HepG2 (cell line): Measurements from ENCODE around the gene LRRC73. TPM values are rescaled to one million over a fixed set of nuclear protein-coding genes. Genes with fewer than 3 reads are reported as not detected.
A peak's percentile ranks its signal among the peaks of the same experiment; 100 is the strongest.

ENCODE experiments used
- ERF ChIP-seq: IDR thresholded peaks from 2 replicates; pipeline ENCODE4 v1.6.1; 2018; ENCODE audit warnings: missing biosample characterization, missing genetic modification reagents
- ESRRA ChIP-seq: sonication (generic); formaldehyde crosslinking; IDR thresholded peaks from 2 replicates; pipeline ENCODE4 v1.5.1; 2020; ENCODE audit warnings: mild to moderate bottlenecking, low read depth, missing genetic modification reagents
- GATAD1 ChIP-seq: IDR thresholded peaks from 2 replicates; pipeline ENCODE4 v1.6.1; 2016; ENCODE audit warnings: missing genetic modification reagents, missing compliant biosample characterization
- HOXA7 ChIP-seq: sonication (generic); formaldehyde crosslinking; IDR thresholded peaks from 2 replicates; pipeline ENCODE4 v1.8.1; 2022; ENCODE audit warnings: mild to moderate bottlenecking, missing genetic modification reagents, moderate library complexity
- ISX ChIP-seq: sonication (generic); formaldehyde crosslinking; conservative IDR thresholded peaks from 2 replicates; pipeline ENCODE4 v1.5.0; 2020; ENCODE audit warnings: missing genetic modification reagents
- NCOA2 ChIP-seq: sonication (generic); formaldehyde crosslinking; IDR thresholded peaks from 2 replicates; pipeline ENCODE4 v1.8.0; 2022; ENCODE audit warnings: inconsistent platforms
- PHF8 ChIP-seq: sonication (generic); formaldehyde crosslinking; IDR thresholded peaks from 2 replicates; pipeline ENCODE4 v1.5.0; 2020; ENCODE audit warnings: missing genetic modification reagents
- PITX1 ChIP-seq: sonication (generic); formaldehyde crosslinking; IDR thresholded peaks from 2 replicates; pipeline ENCODE4 v1.5.1; 2020; ENCODE audit warnings: mild to moderate bottlenecking, missing genetic modification reagents
- REPIN1 ChIP-seq: sonication (generic); formaldehyde crosslinking; IDR thresholded peaks from 2 replicates; pipeline ENCODE4 v1.8.0; 2022; ENCODE audit warnings: missing genetic modification reagents, low read depth, mild to moderate bottlenecking, borderline replicate concordance
- RXRA ChIP-seq: sonication (generic); formaldehyde crosslinking; IDR thresholded peaks from 2 replicates; pipeline ENCODE4 v1.5.1; 2020; ENCODE audit warnings: missing genetic modification reagents
- SKI ChIP-seq: fragments of 450-650 bp; IDR thresholded peaks from one replicate; pipeline ENCODE4 v1.6.1; 2018; ENCODE audit warnings: mild to moderate bottlenecking; ENCODE audit not compliant: partially characterized antibody
- TOPORS ChIP-seq: sonication (generic); formaldehyde crosslinking; IDR thresholded peaks from 2 replicates; pipeline ENCODE4 v1.8.0; 2023; ENCODE audit warnings: mild to moderate bottlenecking, missing genetic modification reagents
- ZFX ChIP-seq: sonication (generic); formaldehyde crosslinking; IDR thresholded peaks from 2 replicates; pipeline ENCODE4 v1.4.0; 2020; ENCODE audit warnings: mild to moderate bottlenecking, low read depth, missing genetic modification reagents, moderate library complexity
- ZNF33B ChIP-seq: sonication (generic); formaldehyde crosslinking; IDR thresholded peaks from 2 replicates; pipeline ENCODE4 v1.5.1; 2020; ENCODE audit warnings: mild to moderate bottlenecking, missing genetic modification reagents
- polyA plus RNA-seq, 8 experiments: library from polyadenylated mRNA; depleted of rRNA in 3 of 8; stranded (reverse) in 7 of 8; unstranded in 1 of 8; fragments of >200 nt; fragmentation: Illumina TruSeq in 4 of 8; extraction: Trizol in 4 of 8; gene quantifications; 2 replicates each; pipeline versions ENCODE4 v1.2.1 to v1.2.3, GENCODE V29; 2011 to 2016; ENCODE audit warnings: low read depth in 4 of 8, missing spikeins in 1 of 8, mixed read lengths in 1 of 8; ENCODE audit not compliant: insufficient read depth in 1 of 8
- total RNA-seq, 5 experiments: library from RNA; depleted of rRNA; stranded (reverse); fragments of >200 nt; fragmentation: Illumina TruSeq; extraction: Trizol; gene quantifications; 2 replicates each; pipeline ENCODE4 v1.2.3, GENCODE V29; 2016; ENCODE audit warnings: low read depth in 1 of 5
- TF ChIP-seq, protein P1 (sequence below): sonication (generic); formaldehyde crosslinking; conservative IDR thresholded peaks from 2 replicates; pipeline ENCODE4 v1.4.0; 2020; ENCODE audit warnings: missing genetic modification reagents
- TF ChIP-seq, protein P2 (sequence below): IDR thresholded peaks from 2 replicates; pipeline ENCODE4 v1.6.1; 2016
- TF ChIP-seq, protein P3 (sequence below): sonication (generic); formaldehyde crosslinking; IDR thresholded peaks from 2 replicates; pipeline ENCODE4 v1.5.1; 2020; ENCODE audit warnings: mild to moderate bottlenecking, missing genetic modification reagents, borderline replicate concordance
- TF ChIP-seq, protein P4 (sequence below): conservative IDR thresholded peaks from 2 replicates; pipeline ENCODE4 v1.6.1; 2018; ENCODE audit warnings: missing genetic modification reagents
- TF ChIP-seq, protein P5 (sequence below): sonication (generic); formaldehyde crosslinking; IDR thresholded peaks from 2 replicates; pipeline ENCODE4 v1.8.0; 2022; ENCODE audit warnings: mild to moderate bottlenecking, missing genetic modification reagents; ENCODE audit not compliant: insufficient replicate concordance

LRRC73 gene
- total and polyA plus RNA-seq, 2 of the 13 experiments (the other 11 are each of a cell fraction or from before 2014, with no cell fraction given) = 0.11 to 0.12 TPM

DNA sequence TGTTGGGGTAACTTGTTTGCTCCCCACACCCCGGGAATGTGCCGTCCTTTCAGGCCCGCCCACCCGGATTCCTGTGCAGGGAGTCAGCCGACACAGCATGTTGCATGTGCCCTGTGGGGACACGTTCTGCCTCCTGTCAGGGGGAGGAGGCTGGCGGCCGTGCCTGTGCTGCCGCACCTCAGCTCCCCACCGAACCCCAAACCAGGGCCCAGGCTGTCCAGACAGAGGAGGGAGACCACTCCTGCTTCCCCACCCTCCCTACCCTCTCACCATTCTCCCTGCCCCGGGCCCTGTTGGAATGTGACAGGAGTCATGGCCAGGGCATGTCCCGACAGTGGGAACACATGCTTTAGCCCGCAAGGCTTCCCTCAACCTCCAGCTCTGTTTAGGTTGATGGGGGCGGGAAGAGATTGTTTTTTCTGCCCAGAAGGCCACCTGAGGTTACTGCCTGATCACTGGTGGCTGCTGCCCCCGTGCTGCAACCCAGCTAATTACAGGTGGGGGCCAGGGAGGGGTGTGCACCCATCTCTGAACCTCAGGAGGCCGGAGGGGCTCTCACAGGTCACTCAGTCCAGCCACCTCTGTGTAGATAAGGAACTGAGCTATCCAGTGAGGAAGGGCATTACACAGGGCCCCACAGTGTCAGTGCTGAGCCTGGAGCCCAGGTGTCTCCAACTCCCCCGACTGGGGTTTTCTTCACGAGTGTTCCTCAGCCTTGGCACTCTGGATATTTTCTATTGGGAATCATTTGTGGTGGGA is 13.6 kb downstream of the LRRC73 start (continued):
- TF ChIP-seq HOXA7 (CRISPR knock-in tag) (no peak), ZNF33B (CRISPR knock-in tag) (0 out of 2 replicates have a peak, but pooled peaks have one; percentile 72), RXRA (peak; percentile 99), ISX (CRISPR knock-in tag) (no peak), NCOA2 (CRISPR knock-in tag) (peak; percentile 36; the same call in 1 of the 2 replicates), ESRRA (CRISPR knock-in tag) (0 out of 2 replicates have a peak, but pooled peaks have one; percentile 25), SKI (peak; percentile 58), ERF (CRISPR knock-in tag) (peak; percentile 86), GATAD1 (CRISPR knock-in tag) (0 out of 2 replicates have a peak, but pooled peaks have one; percentile 35), PITX1 (CRISPR knock-in tag) (peak; percentile 42; the same call in 1 of the 2 replicates), TOPORS (CRISPR knock-in tag) (0 out of 2 replicates have a peak, but pooled peaks have one; percentile 19), REPIN1 (CRISPR knock-in tag) (peak; percentile 60; the same call in 1 of the 2 replicates), PHF8 (no peak), ZFX (CRISPR knock-in tag) (peak; percentile 56; the same call in 1 of the 2 replicates)
- TF ChIP-seq, protein P1, sequence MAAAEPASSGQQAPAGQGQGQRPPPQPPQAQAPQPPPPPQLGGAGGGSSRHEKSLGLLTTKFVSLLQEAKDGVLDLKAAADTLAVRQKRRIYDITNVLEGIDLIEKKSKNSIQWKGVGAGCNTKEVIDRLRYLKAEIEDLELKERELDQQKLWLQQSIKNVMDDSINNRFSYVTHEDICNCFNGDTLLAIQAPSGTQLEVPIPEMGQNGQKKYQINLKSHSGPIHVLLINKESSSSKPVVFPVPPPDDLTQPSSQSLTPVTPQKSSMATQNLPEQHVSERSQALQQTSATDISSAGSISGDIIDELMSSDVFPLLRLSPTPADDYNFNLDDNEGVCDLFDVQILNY (CRISPR knock-in tag) = no peak
- TF ChIP-seq, protein P2, sequence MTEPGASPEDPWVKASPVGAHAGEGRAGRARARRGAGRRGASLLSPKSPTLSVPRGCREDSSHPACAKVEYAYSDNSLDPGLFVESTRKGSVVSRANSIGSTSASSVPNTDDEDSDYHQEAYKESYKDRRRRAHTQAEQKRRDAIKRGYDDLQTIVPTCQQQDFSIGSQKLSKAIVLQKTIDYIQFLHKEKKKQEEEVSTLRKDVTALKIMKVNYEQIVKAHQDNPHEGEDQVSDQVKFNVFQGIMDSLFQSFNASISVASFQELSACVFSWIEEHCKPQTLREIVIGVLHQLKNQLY (CRISPR knock-in tag) = peak; percentile 73
- TF ChIP-seq, protein P3, sequence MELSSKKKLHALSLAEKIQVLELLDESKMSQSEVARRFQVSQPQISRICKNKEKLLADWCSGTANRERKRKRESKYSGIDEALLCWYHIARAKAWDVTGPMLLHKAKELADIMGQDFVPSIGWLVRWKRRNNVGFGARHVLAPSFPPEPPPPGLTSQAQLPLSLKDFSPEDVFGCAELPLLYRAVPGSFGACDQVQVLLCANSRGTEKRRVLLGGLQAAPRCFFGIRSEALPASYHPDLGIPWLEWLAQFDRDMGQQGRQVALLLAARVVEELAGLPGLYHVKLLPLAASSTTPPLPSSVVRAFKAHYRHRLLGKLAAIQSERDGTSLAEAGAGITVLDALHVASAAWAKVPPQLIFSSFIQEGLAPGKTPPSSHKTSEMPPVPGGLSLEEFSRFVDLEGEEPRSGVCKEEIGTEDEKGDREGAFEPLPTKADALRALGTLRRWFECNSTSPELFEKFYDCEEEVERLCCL (CRISPR knock-in tag) = 0 out of 2 replicates have a peak, but pooled peaks have one; percentile 16
- TF ChIP-seq, protein P4, sequence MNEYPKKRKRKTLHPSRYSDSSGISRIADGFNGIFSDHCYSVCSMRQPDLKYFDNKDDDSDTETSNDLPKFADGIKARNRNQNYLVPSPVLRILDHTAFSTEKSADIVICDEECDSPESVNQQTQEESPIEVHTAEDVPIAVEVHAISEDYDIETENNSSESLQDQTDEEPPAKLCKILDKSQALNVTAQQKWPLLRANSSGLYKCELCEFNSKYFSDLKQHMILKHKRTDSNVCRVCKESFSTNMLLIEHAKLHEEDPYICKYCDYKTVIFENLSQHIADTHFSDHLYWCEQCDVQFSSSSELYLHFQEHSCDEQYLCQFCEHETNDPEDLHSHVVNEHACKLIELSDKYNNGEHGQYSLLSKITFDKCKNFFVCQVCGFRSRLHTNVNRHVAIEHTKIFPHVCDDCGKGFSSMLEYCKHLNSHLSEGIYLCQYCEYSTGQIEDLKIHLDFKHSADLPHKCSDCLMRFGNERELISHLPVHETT = no peak
- TF ChIP-seq, protein P5, sequence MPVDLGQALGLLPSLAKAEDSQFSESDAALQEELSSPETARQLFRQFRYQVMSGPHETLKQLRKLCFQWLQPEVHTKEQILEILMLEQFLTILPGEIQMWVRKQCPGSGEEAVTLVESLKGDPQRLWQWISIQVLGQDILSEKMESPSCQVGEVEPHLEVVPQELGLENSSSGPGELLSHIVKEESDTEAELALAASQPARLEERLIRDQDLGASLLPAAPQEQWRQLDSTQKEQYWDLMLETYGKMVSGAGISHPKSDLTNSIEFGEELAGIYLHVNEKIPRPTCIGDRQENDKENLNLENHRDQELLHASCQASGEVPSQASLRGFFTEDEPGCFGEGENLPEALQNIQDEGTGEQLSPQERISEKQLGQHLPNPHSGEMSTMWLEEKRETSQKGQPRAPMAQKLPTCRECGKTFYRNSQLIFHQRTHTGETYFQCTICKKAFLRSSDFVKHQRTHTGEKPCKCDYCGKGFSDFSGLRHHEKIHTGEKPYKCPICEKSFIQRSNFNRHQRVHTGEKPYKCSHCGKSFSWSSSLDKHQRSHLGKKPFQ (CRISPR knock-in tag) = no peak
